Ovary (tissue), 9 donors: Measurements from ENCODE around the gene AATK. TPM values are rescaled to one million over a fixed set of nuclear protein-coding genes. Genes with fewer than 3 reads are reported as not detected.

Source experiments
- DNase-seq, 5 donors: peaks; one replicate each; pipeline ENCODE4 v3.0.0-alpha.2; 2019 to 2020
- H3K27ac ChIP-seq, 2 donors: fragments of 200-600 bp; one replicate each; pipeline versions ENCODE4 v1.5.1 to v1.8.0; 2019 to 2022
- H3K27me3 ChIP-seq: fragments of 200-600 bp; one replicate; pipeline ENCODE4 v1.8.0; 2022
- H3K36me3 ChIP-seq: fragments of 200-600 bp; sonication (generic); one replicate; pipeline ENCODE4 v1.5.1; 2019
- H3K4me1 ChIP-seq: one replicate; pipeline ENCODE4 v1.8.1; 2013; ENCODE audit warnings: mild to moderate bottlenecking, moderate library complexity; ENCODE audit not compliant: insufficient read depth
- H3K4me3 ChIP-seq: fragments of 200-600 bp; sonication (generic); one replicate; pipeline ENCODE4 v1.5.1; 2017
- H3K9me3 ChIP-seq, 2 donors: fragments of 200-600 bp in 1 of 2; sonication (generic) in 1 of 2; one replicate each; pipeline versions ENCODE4 v1.5.1 to v1.8.1; 2013 to 2019; ENCODE audit warnings: mild to moderate bottlenecking in 1 of 2, moderate library complexity in 1 of 2
- CTCF ChIP-seq, 3 donors: fragments of 450-650 bp in 2 of 3; fragments of 200-600 bp in 1 of 3; IDR thresholded peaks; one replicate each; pipeline versions ENCODE4 v1.5.1 to v1.8.0; 2016 to 2022; ENCODE audit warnings: antibody characterized with exemption in 3 of 3, mild to moderate bottlenecking in 1 of 3
- EP300 ChIP-seq: sonication (generic); formaldehyde crosslinking; IDR thresholded peaks from one replicate; pipeline ENCODE4 v1.6.1; 2017; ENCODE audit warnings: antibody characterized with exemption
- POLR2A ChIP-seq: fragments of 450-650 bp; IDR thresholded peaks from one replicate; pipeline ENCODE4 v1.6.1; 2017; ENCODE audit warnings: antibody characterized with exemption, mild to moderate bottlenecking, moderate library complexity
- WGBS, 3 donors: extraction: QIAGEN DNeasy Blood & Tissue Kit in 1 of 3; methylation state at CpG; one replicate each; pipeline versions ENCODE4 v1.1.5 to v1.1.7; 2013 to 2017; 5-methylcytosine and 5-hydroxymethylcytosine counted together
- intact Hi-C, 4 donors: fragments of 100-400 bp; cut with DNase I; formaldehyde crosslinking; loops; one replicate each; pipeline versions ENCODE4 v1.11.0 to v1.15.1; 2022 to 2023
- polyA plus RNA-seq, 2 donors: library from polyadenylated mRNA; stranded (reverse); fragments of 200-250 nt in 1 of 2; fragments of 350-450 nt in 1 of 2; fragmentation: Illumina TruSeq in 1 of 2; extraction: RNeasy Lipid Tissue Mini Kit (QIAGEN cat#74804) in 1 of 2; gene quantifications; one replicate each; pipeline ENCODE4 v1.2.3, GENCODE V29; 2013 to 2014
- total RNA-seq, 7 donors: library from RNA; depleted of rRNA in 2 of 7; stranded (reverse); fragments of >200 nt in 2 of 7; fragmentation: NEBNext Ultra II Directional in 3 of 7; extraction: Animal tissue kit (Norgen Biotek cat#: 25700) in 3 of 7; gene quantifications; one replicate each; pipeline versions ENCODE4 v1.1.0 to v1.2.4, GENCODE V29; 2016 to 2023
- donor health status: DM: no; HTN: no; CAD: no; lungs with moderate emphysema.
- donor health status: DM: no; HTN: no; CAD: no.
- donor health status: Bipolar disorder and iron deficiency.
- donor health status: DM: yes; HTN: yes; CAD: no.
- donor health status: DM: no; HTN: no; CAD: no.
- donor health status: DM: yes; HTN: yes; CAD: no.

The AATK gene
- total and polyA plus RNA-seq, 9 donors: 0.23 to 3.1 (median 1.5) TPM

- Histone ChIP-seq H3K27me3 (no peaks in the 10 kb centered on the region), H3K9me3 (no peaks in the 10 kb centered on the region), H3K4me3 (no peak overlapping the region), H3K27ac (no peak overlapping the region), H3K4me1 (no peaks in the 10 kb centered on the region), H3K36me3 (no peaks in the 10 kb centered on the region)
- intact Hi-C loops: no loop called here
- TF ChIP-seq CTCF (IDR thresholded peaks at IDR 0.05): no peak
- TF ChIP-seq EP300: no peak
- no peak for TF ChIP-seq POLR2A
- WGBS, 3 donors: 90 to 93% (median 91%) methylated on average over 46 to 49 of the region's 49 CpGs
- DNase-seq: no peak
Measured at GRCh38 chr17:81180836-81181810, 15.1 kb upstream of the AATK start.

- H3K36me3 ChIP-seq: no peaks in the 10 kb centered on the region
- no peaks in the 10 kb centered on the region for H3K9me3 ChIP-seq
- no peak for TF ChIP-seq EP300
- H3K4me1 ChIP-seq: no peaks in the 10 kb centered on the region
- H3K27me3 ChIP-seq: no peaks in the 10 kb centered on the region
- intact Hi-C loops: no loop called here
- H3K27ac ChIP-seq: no peak overlapping the region
- no peak for DNase-seq
- H3K4me3 ChIP-seq: no peak overlapping the region
- WGBS, 3 donors: 33 to 40% (median 39%) methylated on average over 9 to 12 of the region's 12 CpGs
Measured at GRCh38 chr17:81179861-81180260, 13.8 kb upstream of the AATK start.

GRCh38 chr17:81179220-81179619, 13.2 kb upstream of the AATK start:
- DNase-seq: no peak
- intact Hi-C loops: no loop called here
- Histone ChIP-seq H3K4me1 (no peaks in the 10 kb centered on the region), H3K36me3 (no peaks in the 10 kb centered on the region), H3K27ac (no peak overlapping the region), H3K9me3 (no peaks in the 10 kb centered on the region), H3K27me3 (no peaks in the 10 kb centered on the region), H3K4me3 (no peak overlapping the region)
- 63 to 68% (median 67%) methylated on average over 9 of the region's 9 CpGs for WGBS, 3 donors
- no peak for TF ChIP-seq EP300
- no peak for TF ChIP-seq POLR2A
- no peak for TF ChIP-seq CTCF (IDR thresholded peaks at IDR 0.05)

GRCh38 chr17:81178136-81179091, 12.4 kb upstream of the AATK start:
- WGBS, 3 donors: 82 to 84% (median 84%) methylated on average over 23 to 25 of the region's 25 CpGs
- no peak for DNase-seq

More at GRCh38 chr17:81178136-81179091, 12.4 kb upstream of the AATK start:
- H3K9me3 ChIP-seq: no peaks in the 10 kb centered on the region
- no peaks in the 10 kb centered on the region for H3K4me1 ChIP-seq
- H3K4me3 ChIP-seq: no peak overlapping the region
- H3K27me3 ChIP-seq: no peaks in the 10 kb centered on the region
- no peaks in the 10 kb centered on the region for H3K36me3 ChIP-seq
- TF ChIP-seq CTCF (IDR thresholded peaks at IDR 0.05) (no peak), POLR2A (no peak), EP300 (no peak)
- intact Hi-C loops: no loop called here
- H3K27ac ChIP-seq: no peak overlapping the region
